Ovary (tissue), 3 donors: ENCODE results near the gene PDXP.

Experiments used
- CTCF ChIP-seq, 3 donors: fragments of 450-650 bp in 2 of 3; fragments of 200-600 bp in 1 of 3; IDR thresholded peaks; one replicate each; pipeline versions ENCODE4 v1.5.1 to v1.8.0; 2016 to 2022; ENCODE audit warnings: antibody characterized with exemption in 3 of 3, mild to moderate bottlenecking in 1 of 3
- EP300 ChIP-seq: sonication (generic); formaldehyde crosslinking; IDR thresholded peaks from one replicate; pipeline ENCODE4 v1.6.1; 2017; ENCODE audit warnings: antibody characterized with exemption
- POLR2A ChIP-seq: fragments of 450-650 bp; IDR thresholded peaks from one replicate; pipeline ENCODE4 v1.6.1; 2017; ENCODE audit warnings: antibody characterized with exemption, mild to moderate bottlenecking, moderate library complexity
- donor health status: DM: no; HTN: no; CAD: no.

GRCh38 chr22:37625737-37626136 lies 32.8 kb upstream of the PDXP start:
- TF ChIP-seq CTCF (IDR thresholded peaks at IDR 0.05) (no peak), EP300 (no peak), POLR2A (no peak)
